ENCODE results near the gene NECTIN3. TPM values are rescaled to one million over a fixed set of nuclear protein-coding genes. Genes with fewer than 3 reads are reported as not detected.

NECTIN3 gene
- polyA plus RNA-seq, 1 donor = 26.3 TPM

DNA sequence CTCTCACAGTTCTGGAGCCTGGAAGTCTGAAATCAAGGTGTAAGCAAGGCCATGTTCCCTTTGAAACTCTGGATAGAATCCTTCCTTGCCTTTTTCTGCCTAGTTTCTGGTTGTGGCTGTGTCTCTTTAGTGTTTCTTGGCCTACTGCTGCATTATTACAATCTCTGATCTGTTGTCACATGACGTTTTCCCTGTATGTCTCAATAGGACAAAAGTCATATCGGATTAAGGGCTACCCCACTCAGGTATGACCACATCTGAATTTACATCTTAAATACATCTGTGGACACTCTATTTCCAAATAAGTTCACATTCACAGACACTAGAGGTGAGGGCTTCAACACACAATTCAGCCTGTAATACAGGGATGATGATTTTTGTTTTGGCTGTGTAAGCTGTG, 13.3 kb downstream of the NECTIN3 start:
- DNase-seq (ENCODE audit: low read depth) = no peak

DNA sequence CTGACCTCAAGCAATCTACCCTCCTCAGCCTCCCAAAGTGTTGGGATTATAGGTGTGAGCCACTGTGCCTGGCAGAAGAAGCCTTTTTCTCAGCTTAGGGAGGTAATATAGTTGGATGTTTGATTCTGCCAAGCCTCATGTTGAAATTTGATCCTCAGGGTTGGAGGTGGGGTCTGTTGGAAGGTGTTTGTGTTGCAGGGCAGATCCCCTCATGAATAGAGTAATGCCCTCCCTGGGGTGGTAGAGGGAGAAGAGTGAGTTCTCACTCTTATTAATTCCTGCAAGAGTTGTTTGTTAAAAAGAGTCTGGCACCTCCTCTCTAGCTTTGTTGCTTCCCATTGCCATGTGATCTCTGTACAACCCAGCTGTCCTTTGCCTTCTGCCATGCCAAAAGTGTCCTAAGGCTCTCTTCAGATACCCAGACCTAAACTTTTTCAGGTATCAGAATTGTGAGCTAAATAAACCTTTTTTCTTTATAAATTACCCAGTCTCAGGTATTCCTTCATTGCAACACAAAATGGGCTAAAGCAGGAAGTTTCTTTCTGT, 16.4 kb downstream of the NECTIN3 start:
- DNase-seq (ENCODE audit: low read depth) = no peak

DNA sequence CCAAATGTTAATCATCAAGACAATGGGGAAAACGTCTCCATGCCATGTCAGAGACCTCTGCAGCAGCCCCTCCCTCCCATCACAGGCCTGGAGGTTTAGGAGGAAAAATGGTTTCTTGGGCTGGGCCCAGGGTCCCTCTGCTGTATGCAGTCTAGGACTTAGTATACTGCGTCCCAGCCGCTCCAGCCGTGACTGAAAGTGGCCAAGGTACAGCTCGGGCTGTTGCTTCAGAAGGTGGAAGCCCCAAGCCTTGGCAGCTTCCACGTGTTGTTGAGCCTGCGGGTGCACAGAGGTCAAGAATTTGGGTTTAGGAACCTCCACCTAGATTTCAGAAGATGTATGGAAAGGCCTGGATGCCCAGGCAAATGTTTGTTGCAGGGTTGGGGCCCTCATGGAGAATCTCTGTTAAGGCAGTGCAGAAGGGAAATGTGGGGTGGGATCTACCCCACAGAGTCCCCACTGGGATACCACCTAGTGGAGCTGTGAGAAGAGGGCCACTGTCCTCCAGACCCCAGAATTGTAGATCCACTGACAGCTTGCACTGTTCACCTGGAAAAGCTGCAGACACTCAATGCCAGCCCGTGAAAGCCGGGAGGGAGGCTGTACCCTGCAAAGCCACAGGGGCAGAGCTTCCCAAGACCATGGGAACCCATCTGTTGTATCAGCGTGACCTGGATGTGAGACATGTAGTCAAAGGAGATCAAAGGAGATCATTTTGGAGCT, 25.0 kb downstream of the NECTIN3 start:
- DNase-seq (ENCODE audit: low read depth) = no peak

DNA sequence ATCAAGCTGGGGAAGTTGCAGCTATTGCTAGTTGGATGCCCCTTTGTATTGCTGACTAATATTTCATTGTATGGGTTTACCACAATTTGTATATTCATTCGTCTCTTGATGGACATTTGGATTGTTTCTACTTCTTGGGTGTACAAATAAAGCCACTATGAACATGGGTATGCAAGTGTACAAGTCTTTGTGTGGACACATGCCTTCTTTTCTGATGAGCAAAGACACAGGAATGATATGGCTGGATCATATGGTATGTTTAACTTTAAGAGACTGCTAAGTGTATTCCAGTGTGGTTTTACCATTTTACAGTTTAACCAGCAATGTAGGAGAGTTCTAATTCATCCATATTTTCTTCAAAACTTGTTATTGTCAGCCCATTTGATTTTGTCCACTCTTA, 32.2 kb downstream of the NECTIN3 start:
- DNase-seq (ENCODE audit: low read depth) = no peak

DNA sequence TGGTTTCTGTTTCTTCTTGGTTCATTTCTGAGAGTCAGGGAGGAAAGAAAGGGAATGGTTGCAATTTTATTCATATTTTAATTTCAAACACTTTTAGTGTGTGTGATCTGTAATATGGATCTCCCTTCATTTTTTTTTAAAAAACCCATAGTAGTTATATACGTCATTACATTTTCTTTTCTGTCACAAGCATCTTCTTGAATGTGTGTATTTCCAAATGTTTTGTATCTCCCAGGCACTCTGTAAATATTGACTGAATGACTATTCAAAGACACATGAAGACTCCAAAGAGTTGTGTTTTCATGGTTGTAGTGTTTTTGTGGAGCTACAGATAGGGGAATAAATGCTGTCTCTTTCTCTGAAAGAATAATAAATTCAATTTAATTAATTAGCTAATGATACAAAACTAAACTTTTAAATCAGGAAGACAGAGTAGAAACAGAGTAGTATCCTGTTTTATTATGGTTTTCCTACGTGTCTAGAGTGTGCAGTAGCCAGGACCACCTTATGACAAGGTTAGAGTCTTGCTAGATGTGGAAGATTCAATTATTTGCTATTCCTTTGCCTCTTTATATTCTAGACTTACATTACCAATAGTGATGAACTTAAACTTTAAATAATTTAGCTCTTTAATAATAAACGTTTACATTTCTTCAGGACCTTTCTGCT, 35.5 kb downstream of the NECTIN3 start:
- no peak for DNase-seq (ENCODE audit: low read depth)

DNA sequence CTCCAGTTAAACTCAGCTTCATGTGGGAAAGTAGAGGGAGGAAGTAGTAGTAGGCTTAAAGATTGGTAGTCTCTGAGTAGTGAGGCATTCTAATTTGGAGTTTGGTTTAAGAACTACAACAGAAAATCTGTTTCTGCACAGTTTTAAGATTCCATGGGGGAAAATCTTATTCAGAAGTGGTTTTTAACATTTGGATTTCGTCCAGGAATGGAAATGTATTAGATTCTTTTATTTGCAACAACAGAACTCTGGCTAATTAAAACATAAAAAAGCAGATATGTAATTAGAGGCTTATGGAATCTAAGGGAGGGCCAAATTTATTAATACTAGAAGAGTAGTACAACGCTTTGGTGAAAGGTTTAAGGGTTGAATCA, 36.0 kb downstream of the NECTIN3 start:
- DNase-seq (ENCODE audit: low read depth) = no peak

DNA sequence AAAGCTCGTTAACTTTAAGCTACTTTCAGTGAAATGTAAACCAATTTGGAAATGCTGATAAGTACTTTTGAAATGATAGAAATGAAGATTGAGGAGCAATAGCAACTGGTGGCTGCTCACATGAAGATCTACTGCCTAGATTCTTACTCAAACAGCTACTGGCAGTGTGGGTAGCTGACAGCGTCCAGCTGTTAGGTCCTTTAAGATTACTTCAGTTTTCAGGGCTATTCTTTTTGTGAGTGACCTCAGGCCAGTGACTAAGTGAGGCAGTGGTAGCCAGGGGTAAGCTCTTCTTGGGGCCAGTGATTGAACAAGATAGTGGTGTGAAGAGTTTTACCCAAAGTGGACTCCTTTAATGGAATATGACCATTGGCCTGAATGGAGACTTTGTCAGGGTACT, 41.3 kb downstream of the NECTIN3 start:
- no peak for DNase-seq (ENCODE audit: low read depth)

DNA sequence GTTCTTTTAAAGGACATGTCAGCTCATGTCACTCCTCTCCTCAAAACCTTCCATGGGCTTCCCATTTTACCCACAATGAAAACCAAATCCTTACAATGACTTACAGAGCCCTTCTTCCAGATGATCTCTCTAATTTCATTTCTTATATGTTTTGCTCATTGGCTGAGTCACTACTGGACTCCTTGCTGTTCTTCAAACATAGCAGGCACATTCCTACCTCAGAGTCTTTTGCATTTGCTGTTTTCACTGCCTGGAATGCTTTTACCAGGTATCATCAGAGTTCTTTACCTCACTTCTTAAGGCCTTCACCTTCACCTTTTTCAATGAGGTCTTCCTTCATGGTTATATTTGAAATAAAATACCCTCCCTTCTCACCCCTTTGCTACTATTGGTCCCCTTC, 57.3 kb downstream of the NECTIN3 start:
- no peak for DNase-seq (ENCODE audit: low read depth)

DNA sequence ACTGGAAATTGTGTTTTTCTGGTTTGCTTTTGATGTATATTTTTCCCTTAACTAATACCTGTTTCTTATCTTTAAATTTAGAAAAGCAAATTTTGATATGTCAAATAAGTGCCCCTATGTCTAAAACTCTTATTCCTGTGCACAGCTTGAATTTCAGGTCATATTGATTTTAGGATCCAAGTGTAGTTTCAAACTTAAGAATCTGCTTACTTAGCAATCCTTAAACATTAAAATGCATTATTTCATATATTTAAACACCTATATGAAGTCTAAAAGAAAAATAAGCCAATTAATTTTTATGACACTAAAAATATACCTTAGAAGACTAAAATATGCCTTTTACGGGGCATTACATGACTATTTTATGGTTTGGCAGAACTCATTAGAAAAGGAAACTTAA, 59.2 kb downstream of the NECTIN3 start:
- DNase-seq (ENCODE audit: low read depth) = no peak

DNA sequence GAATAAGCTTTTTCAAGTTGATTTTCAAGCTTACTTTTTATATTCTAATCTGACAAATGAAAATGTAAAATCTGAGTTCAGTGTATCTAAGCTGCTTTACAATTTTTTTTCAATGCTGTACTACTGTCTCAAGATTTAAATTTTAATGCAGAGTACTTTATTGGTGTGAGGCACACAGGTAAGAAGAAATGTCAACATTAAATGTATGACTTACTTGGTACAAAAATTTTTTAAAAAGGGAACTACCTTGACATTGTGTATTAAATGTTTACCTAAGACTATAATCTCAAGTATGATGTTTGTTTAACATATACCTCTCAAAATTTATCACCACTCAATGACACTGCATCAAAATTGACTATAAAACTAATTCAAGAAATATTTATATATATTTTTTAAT, 62.7 kb downstream of the NECTIN3 start:
- DNase-seq (ENCODE audit: low read depth) = no peak

DNA sequence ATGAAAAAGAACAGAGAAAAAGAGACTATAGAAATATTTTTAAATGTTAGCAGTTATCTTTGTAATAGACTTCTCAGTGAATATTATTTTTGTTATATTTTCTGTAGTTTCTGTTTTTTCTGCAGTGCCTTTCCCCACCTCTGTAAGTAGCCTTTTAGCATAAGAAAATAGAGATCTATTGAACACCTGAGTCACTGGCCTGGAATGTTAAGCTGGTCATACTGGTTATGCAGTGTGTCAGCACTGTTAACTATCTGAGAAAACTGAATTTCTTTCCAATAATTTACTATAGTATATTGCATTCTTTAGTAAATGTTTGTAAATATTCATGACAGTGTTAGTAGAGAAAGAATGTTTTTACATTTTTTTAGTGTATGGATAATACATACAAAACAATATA, 79.8 kb downstream of the NECTIN3 start:
- DNase-seq (ENCODE audit: low read depth) = no peak

DNA sequence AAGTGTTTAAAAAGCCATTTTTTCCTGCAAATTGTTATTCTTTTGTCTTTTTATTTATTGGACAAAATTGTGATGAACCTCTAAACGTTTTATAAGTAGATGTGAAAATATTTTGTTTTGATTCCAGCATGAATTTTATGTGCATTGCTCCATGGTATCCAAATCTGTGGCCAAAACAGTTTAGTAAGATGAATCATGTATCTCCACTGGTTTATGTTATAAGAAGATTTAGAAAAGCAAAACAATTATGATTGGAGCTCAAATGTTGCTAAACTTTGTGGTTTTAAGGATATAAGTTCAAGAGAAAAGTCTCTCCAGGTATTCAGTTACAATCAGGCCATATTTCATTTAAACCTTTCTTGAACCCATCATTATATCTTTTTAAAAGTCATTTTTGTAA, 80.9 kb downstream of the NECTIN3 start:
- DNase-seq (ENCODE audit: low read depth) = no peak

DNA sequence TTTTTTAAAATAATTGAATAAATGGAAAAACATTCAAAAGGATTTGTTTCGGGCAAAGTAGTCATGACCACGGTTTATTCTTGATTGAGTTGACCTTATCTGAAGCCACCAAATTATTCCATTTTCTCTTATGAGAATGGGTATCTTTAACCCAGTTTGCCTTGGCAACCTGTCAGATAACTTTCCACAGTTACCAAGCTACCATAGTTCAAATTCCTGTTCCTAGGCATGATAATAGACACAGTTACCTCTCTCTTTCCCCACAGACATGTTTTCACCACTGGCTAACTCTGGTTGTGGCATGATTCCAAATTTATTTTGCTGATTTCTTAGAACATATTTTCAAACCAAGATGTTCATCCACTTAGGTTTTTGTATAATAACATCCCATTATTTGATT, 84.9 kb downstream of the NECTIN3 start:
- DNase-seq (ENCODE audit: low read depth) = no peak

DNA sequence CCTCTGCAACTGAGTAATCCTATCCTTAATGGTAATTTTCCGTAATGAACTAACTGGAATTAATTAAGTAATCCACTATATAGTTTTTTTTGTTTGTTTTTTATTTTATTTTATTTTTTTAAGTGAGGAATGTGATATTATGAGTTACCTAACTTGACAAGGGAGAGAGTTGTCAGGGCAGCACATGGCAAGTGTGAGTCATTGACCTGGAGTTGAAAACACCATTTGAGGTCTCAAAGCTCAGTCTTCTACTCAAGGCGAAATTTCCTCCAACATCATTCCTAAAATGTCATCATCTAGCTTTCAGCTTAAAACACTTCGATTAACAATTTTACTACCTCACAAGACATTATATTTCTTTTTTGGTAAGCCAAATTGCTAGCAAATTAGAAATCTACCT, 87.8 kb downstream of the NECTIN3 start:
- DNase-seq (ENCODE audit: low read depth) = no peak

DNA sequence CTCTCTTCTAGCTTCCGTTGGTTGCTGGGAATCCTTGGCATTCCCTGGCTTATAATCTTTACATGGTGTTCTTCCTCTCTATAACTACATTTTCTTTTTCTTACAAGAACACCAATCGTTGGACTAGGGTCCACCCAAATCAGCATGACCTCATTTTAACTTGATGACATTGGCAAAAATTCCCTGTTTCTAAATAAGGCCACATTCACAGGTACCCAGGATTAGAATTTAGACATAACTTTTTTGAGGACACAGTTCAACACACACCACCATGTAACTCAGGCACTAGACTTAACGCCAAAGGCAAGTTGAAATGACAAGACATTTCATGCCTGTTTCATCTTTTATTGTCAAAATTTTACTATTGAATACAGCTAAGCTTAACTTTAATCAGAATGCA, 93.0 kb downstream of the NECTIN3 start:
- DNase-seq (ENCODE audit: low read depth) = no peak

DNA sequence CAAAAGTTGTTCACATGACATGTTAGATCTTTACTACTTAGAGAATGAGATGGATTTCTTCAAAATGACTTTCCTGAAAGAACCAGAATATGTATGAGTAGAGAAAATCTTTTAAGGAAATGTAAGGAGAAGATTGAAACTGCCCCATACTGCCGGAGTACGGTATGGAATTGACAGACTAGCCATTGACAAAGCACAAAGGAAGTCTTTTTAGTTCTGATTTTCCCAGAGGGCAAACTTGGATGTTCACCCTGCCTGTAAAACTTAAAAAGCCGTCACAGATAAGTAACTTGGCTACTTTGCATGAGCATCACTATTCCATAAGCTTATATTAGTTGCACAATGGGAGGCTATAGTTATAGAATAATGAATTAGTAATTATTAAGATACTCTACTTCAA, 93.8 kb downstream of the NECTIN3 start:
- DNase-seq (ENCODE audit: low read depth) = no peak

DNA sequence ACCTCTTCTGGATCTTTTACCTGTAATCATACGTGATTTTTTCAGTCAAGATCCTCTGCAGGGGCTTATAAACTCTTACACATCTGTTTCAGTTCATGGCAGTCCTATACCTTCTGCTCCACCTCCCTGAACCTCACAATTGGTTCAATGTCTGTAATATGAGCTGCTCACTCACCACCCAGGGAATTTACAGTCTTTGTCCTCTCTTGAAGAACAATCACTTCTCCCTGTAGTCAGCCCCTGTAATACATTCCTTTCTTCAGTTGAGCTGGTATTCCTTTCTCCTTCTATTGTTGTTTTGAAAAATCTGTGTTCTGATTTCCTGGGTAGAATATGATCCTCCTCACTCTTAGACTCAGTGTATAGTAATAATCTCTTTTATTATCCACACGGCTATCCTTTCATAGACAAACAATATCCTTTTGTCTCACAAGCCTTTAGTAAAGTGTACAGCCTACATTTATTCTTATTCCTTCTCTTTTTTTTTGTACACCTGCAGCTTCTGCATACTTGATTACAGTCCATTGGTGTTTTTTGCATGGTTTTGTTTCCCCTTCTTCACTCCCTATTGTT, 101.8 kb downstream of the NECTIN3 start:
- DNase-seq (ENCODE audit: low read depth) = no peak

DNA sequence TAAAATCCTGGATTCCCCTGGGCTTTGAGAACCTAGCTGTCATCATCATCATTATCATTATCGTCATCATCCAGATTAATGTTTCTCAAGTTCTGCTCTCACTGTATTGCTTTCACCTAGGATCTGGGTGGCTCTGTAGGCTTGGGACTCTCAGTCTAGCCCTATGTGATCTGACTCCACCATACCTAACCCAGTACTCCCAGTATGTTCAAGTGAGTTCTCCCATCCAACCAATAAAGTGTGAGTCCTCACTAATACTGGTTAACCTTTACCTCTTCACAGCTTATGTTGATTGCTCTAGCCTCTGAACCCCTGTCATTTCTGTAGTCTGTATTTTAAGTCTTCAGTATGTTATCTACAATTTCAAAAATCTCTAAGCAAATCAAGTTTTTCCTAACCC, 102.3 kb downstream of the NECTIN3 start:
- DNase-seq (ENCODE audit: low read depth) = no peak

DNA sequence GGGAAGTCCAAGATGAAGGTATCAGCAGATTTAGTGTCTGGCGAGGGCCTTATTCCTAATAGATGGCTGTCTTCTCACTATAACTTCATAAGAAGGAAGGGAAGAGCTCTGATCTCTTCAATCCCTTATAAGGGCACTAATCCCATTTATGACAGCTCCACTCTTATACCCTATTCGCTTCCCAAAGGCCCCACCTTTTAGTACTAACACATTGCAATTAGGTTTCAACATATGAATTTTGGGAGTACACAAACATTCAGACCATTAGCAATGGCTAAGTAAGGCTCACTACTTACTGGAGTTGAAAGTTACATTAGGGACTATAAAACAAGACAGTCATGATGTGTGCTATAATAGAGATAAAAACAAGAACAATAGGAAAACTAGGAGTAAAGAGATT, 118.9 kb downstream of the NECTIN3 start:
- DNase-seq (ENCODE audit: low read depth) = no peak

DNA sequence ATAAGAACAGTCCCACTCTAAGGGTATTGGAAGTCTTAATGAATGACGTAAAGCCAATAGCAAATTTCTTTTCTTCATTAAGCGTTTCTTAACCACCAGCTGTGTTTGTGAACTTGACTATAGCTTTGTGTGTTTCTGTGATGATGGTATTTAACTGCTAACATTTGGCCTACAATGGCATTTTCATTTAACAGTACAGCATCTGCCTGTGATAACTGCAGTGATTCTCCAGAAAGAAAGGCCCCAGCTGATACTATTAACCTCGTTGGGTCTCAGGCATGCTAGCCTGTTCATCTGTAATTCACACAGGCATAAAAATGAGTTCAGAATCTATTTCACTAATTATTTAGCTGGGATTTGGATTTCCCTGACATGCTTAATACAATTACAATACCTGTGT, 121.9 kb downstream of the NECTIN3 start:
- DNase-seq (ENCODE audit: low read depth) = no peak

DNA sequence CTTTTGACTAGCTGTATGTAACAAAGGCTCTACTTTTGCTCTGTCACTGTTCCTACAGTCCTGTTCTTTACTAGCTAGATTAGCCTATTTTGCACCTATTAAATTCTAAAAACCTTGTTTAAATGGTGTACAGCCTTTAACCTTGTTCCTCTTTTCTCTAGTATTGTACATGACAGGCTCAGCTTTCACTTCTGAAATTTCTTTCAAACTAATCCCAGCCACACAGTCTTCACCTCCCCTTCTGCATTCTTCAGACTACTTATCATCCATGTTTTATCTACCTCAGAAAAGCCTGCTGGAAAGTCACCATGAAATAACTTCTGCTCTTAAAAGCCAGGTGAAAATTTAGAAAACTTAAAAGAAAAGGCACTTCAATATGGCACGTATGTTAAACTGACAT, 122.4 kb downstream of the NECTIN3 start:
- no peak for DNase-seq (ENCODE audit: low read depth)

DNA sequence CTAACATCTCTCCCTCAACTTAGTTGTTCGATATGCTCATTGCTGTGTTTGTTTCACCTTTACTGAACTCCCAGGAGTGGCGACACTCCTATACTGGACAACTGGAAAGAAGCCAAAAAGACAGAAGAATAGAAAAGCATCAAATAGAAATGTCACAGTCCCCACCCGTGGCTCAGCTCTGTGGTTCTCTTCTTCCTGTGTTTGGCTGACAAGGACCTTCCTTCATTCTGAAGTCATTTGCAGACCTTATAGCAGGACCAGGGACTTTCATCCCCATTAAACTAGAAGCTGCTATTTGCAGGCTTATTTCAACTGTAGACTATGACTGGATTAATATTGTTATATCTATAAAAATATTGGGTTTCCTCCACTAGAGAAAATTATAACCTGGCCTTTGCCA, 125.9 kb downstream of the NECTIN3 start:
- DNase-seq (ENCODE audit: low read depth) = no peak

DNA sequence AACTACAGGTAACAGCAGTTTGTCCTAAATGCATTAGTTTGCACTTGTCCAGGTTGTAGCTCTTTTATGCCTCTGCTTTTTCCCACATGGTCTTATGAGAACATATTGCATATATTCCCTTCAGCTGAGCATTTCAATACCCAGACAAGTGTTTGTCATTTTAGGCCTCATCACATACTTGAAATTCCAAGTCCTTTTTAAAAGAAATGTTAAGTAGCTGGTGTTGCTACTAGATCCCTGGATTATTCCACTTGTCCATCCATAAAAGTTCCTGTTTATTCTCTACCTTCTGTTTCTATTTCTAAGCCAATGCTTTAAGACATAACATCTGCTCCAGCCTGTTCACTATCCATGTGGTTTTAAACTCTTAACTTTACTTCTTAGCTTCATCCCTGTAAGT, 128.4 kb downstream of the NECTIN3 start:
- no peak for DNase-seq (ENCODE audit: low read depth)

Measured in forelimb muscle (tissue), 1 donor.